Astrocyte (in vitro differentiated cells and primary cell): ENCODE data around the gene ACTN1. TPM values are rescaled to one million over a fixed set of nuclear protein-coding genes. Genes with fewer than 3 reads are reported as not detected.

Experiments
- DNase-seq: peaks from one replicate; pipeline ENCODE4 v3.0.0-alpha.2; 2010; ENCODE audit warnings: low read depth
- FAIRE-seq: peaks from 2 replicates; lab custom pipeline; 2011; peaks lifted over from hg19 to GRCh38; lab: Jason Lieb, UNC
- H2AFZ ChIP-seq: 2 replicates; pipeline ENCODE4 v1.6.0; 2012; ENCODE audit warnings: low read depth, low read length, inconsistent platforms
- H3K27ac ChIP-seq: 2 replicates; pipeline ENCODE4 v1.5.1; 2011; ENCODE audit warnings: low read depth, low read length, inconsistent platforms
- H3K27me3 ChIP-seq: 2 replicates; pipeline ENCODE4 v1.6.0; 2011; ENCODE audit warnings: low read length, inconsistent platforms; ENCODE audit not compliant: insufficient read depth
- H3K36me3 ChIP-seq: 2 replicates; pipeline ENCODE4 v1.5.1; 2011; ENCODE audit warnings: low read length, inconsistent platforms; ENCODE audit not compliant: insufficient read depth
- H3K4me1 ChIP-seq: 2 replicates; pipeline ENCODE4 v1.5.1; 2011; ENCODE audit warnings: low read length, inconsistent platforms; ENCODE audit not compliant: insufficient read depth
- H3K4me2 ChIP-seq: 2 replicates; pipeline ENCODE4 v1.6.0; 2012; ENCODE audit warnings: low read length, inconsistent platforms
- H3K4me3 ChIP-seq: 2 replicates; pipeline ENCODE4 v1.5.1; 2011; ENCODE audit warnings: low read depth, mild to moderate bottlenecking, low read length, inconsistent platforms; ENCODE audit not compliant: insufficient read depth
- H3K79me2 ChIP-seq: 2 replicates; pipeline ENCODE4 v1.6.0; 2012; ENCODE audit warnings: mild to moderate bottlenecking, low read length, inconsistent platforms; ENCODE audit not compliant: insufficient read depth
- H3K9ac ChIP-seq: 2 replicates; pipeline ENCODE4 v1.6.0; 2012; ENCODE audit warnings: mild to moderate bottlenecking, low read length, inconsistent platforms
- H3K9me3 ChIP-seq: 2 replicates; pipeline ENCODE4 v1.5.1; 2012; ENCODE audit warnings: low read depth, mild to moderate bottlenecking, low read length, inconsistent platforms; ENCODE audit not compliant: insufficient read depth
- H4K20me1 ChIP-seq: 2 replicates; pipeline ENCODE4 v1.6.0; 2012; ENCODE audit warnings: low read length, inconsistent platforms; ENCODE audit not compliant: insufficient read depth
- H3K27ac Mint-ChIP-seq: one replicate; pipeline ENCODE4 v1.8.0; 2021; ENCODE audit warnings: mild to moderate bottlenecking, mixed read lengths; ENCODE audit not compliant: unreplicated experiment
- H3K27me3 Mint-ChIP-seq: one replicate; pipeline ENCODE4 v1.8.0; 2021; ENCODE audit warnings: low read depth, mixed read lengths; ENCODE audit not compliant: unreplicated experiment
- H3K36me3 Mint-ChIP-seq: one replicate; pipeline ENCODE4 v1.8.0; 2021; ENCODE audit warnings: low read depth, mixed read lengths; ENCODE audit not compliant: unreplicated experiment
- H3K4me1 Mint-ChIP-seq: one replicate; pipeline ENCODE4 v1.8.0; 2021; ENCODE audit warnings: low read depth, mixed read lengths; ENCODE audit not compliant: unreplicated experiment
- H3K4me3 Mint-ChIP-seq: one replicate; pipeline ENCODE4 v1.8.0; 2021; ENCODE audit warnings: mild to moderate bottlenecking, moderate library complexity, mixed read lengths; ENCODE audit not compliant: unreplicated experiment
- H3K9me3 Mint-ChIP-seq: one replicate; pipeline ENCODE4 v1.8.0; 2021; ENCODE audit warnings: mild to moderate bottlenecking, mixed read lengths; ENCODE audit not compliant: unreplicated experiment
- CTCF ChIP-seq: IDR thresholded peaks from 2 replicates; pipeline ENCODE4 v1.5.1; 2011; ENCODE audit warnings: low read depth, mild to moderate bottlenecking, inconsistent platforms, low read length, moderate library complexity; ENCODE audit not compliant: insufficient read depth
- EZH2 ChIP-seq: IDR thresholded peaks from 2 replicates; pipeline ENCODE4 v1.6.1; 2012; ENCODE audit warnings: mild to moderate bottlenecking, low read length, inconsistent platforms; ENCODE audit not compliant: insufficient read depth
- total RNA-seq: library from RNA; stranded (reverse); gene quantifications from 2 replicates; pipeline ENCODE4 v1.2.1, GENCODE V29; 2021

The ACTN1 gene
- total RNA-seq, 1 donor from 2014 or later = 1,163 TPM

- Histone ChIP-seq H3K9ac (no peak overlapping the region), H3K4me3 (no peak overlapping the region), H3K9me3 (no peaks in the 10 kb centered on the region), H3K4me2 (no peak overlapping the region), H3K27me3 (no peaks in the 10 kb centered on the region), H3K36me3 (peaks cover 49% of the 10 kb centered on the region), H3K79me2 (peaks cover 100% of the 10 kb centered on the region), H3K27ac (no peak overlapping the region), H4K20me1 (peaks cover 100% of the 10 kb centered on the region), H2AFZ (no peak overlapping the region), H3K4me1 (peaks cover 39% of the 10 kb centered on the region)
- Mint-ChIP-seq H3K9me3 (no peaks in the 10 kb centered on the region), H3K36me3 (peaks cover 20% of the 10 kb centered on the region), H3K4me1 (peaks cover 79% of the 10 kb centered on the region), H3K27me3 (no peaks in the 10 kb centered on the region), H3K4me3 (no peak overlapping the region), H3K27ac (peak overlapping the region; percentile 63)
- no peak for TF ChIP-seq EZH2
- no peak for TF ChIP-seq CTCF
- no peak for DNase-seq
- FAIRE-seq = no peak
Observed at GRCh38 chr14:68929623-68930307, 49.3 kb downstream of the ACTN1 start.

DNA sequence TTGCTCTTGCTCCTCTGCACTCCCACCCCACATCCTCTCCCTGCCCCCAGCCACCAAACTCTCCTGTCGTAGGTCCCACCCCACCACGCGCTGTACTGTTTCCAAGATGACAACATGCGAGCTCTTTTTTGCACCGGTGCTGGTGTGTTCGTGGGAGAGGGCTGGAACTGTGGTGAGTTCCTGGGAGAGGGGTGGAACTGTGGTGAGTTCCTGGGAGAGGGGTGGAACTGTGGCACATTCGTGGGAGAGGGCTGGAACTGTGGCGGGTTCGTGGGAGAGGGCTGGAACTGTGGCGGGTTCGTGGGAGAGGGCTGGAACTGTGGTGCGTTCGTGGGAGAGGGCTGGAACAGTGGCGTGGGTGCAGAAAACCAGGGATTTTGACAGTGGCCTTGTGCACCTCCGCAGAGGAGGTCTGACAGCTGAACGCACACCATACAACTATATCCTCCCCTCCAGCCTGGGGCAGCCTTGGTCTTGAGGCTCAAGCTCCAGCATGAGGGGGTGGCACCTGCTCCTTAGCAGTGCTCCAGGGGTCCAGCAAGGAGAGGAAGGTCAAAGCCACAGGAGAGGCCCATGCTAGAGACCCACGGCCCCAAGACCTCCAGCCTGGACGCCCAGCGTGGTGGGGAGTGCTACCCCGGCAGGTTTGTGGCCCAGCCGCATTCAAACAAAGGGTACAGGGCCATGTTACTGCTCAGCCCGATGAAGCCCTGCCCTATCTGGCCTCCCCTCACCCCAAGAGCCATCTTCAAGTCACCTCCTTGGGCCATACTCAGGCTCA, 50.1 kb downstream of the ACTN1 start:
- Histone ChIP-seq H3K4me1 (peaks cover 46% of the 10 kb centered on the region), H3K27ac (no peak overlapping the region), H3K4me3 (no peak overlapping the region), H3K9ac (peak overlapping the region; percentile 19), H3K79me2 (peaks cover 100% of the 10 kb centered on the region), H2AFZ (no peak overlapping the region), H4K20me1 (peaks cover 100% of the 10 kb centered on the region), H3K27me3 (no peaks in the 10 kb centered on the region), H3K36me3 (peaks cover 51% of the 10 kb centered on the region), H3K4me2 (no peak overlapping the region), H3K9me3 (no peaks in the 10 kb centered on the region)
- H3K36me3 Mint-ChIP-seq = peaks cover 24% of the 10 kb centered on the region
- H3K27me3 Mint-ChIP-seq = no peaks in the 10 kb centered on the region
- DNase-seq (no peak), FAIRE-seq (no peak)
- H3K27ac Mint-ChIP-seq = peak overlapping the region; percentile 83
- H3K9me3 Mint-ChIP-seq = no peaks in the 10 kb centered on the region
- no peak for TF ChIP-seq EZH2
- no peak for TF ChIP-seq CTCF
- peak overlapping the region; percentile 34 for H3K4me3 Mint-ChIP-seq
- H3K4me1 Mint-ChIP-seq = peaks cover 79% of the 10 kb centered on the region
